Lung (tissue), 13 donors: ENCODE data around the gene BCAS3. TPM values are rescaled to one million over a fixed set of nuclear protein-coding genes. Genes with fewer than 3 reads are reported as not detected.

Experiments used
- ATAC-seq: fragments of 200-7000 bp; cut with Tn5 transposase; one replicate; pipeline ENCODE4 v1.9.1; 2020; ENCODE audit warnings: moderate number of reproducible peaks; ENCODE audit not compliant: insufficient read depth, low FRiP score
- DNase-seq, 3 donors: peaks; one replicate each; pipeline ENCODE4 v3.0.0-alpha.2; 2013 to 2017
- H3K27ac ChIP-seq, 2 donors: one replicate each; pipeline ENCODE4 v1.5.1; 2013; ENCODE audit warnings: mild to moderate bottlenecking in 2 of 2, moderate library complexity in 2 of 2, control low read depth in 1 of 2, inconsistent platforms in 1 of 2, low read depth in 1 of 2, low read length in 1 of 2
- H3K27me3 ChIP-seq, 3 donors: one replicate each; pipeline ENCODE4 v1.5.1; 2013; ENCODE audit warnings: low read length in 2 of 3; ENCODE audit not compliant: control insufficient read depth in 3 of 3, insufficient read depth in 3 of 3
- H3K36me3 ChIP-seq, 4 donors: one replicate each; pipeline ENCODE4 v1.5.1; 2013; ENCODE audit warnings: low read length in 4 of 4, mild to moderate bottlenecking in 1 of 4, moderate library complexity in 1 of 4; ENCODE audit not compliant: control insufficient read depth in 4 of 4, insufficient read depth in 4 of 4
- H3K4me1 ChIP-seq, 5 donors: one replicate each; pipeline ENCODE4 v1.5.1; 2013; ENCODE audit warnings: low read length in 5 of 5, mild to moderate bottlenecking in 2 of 5, moderate library complexity in 1 of 5; ENCODE audit not compliant: control insufficient read depth in 5 of 5, insufficient read depth in 5 of 5
- H3K4me3 ChIP-seq: one replicate; pipeline ENCODE4 v1.5.1; 2013; ENCODE audit warnings: mild to moderate bottlenecking, control low read depth, moderate library complexity
- H3K9ac ChIP-seq, 2 donors: one replicate each; pipeline ENCODE4 v1.5.1; 2013; ENCODE audit warnings: low read length in 2 of 2, control low read depth in 1 of 2; ENCODE audit not compliant: insufficient read depth in 1 of 2
- H3K9me3 ChIP-seq, 4 donors: one replicate each; pipeline ENCODE4 v1.5.1; 2013; ENCODE audit warnings: low read length in 3 of 4, mild to moderate bottlenecking in 1 of 4, moderate library complexity in 1 of 4; ENCODE audit not compliant: control insufficient read depth in 4 of 4, insufficient read depth in 3 of 4
- WGBS, 2 donors: extraction: QIAGEN DNeasy Blood & Tissue Kit; methylation state at CpG; one replicate each; pipeline ENCODE4 v1.1.7; 2013; 5-methylcytosine and 5-hydroxymethylcytosine counted together
- polyA plus RNA-seq, 2 donors: library from polyadenylated mRNA; stranded (reverse); fragments of 200-250 nt; gene quantifications; one replicate each; pipeline ENCODE4 v1.2.1, GENCODE V29; 2013
- small RNA-seq: library from RNA; depleted of rRNA; stranded (forward); fragments of <200 nt; gene quantifications from one replicate; pipeline ENCODE3, GENCODE V24; 2014; ENCODE audit warnings: low replicate concordance
- total RNA-seq, 2 donors: library from RNA; depleted of rRNA in 1 of 2; stranded (reverse); fragments of >200 nt in 1 of 2; gene quantifications; one replicate each; pipeline ENCODE4 v1.2.1, GENCODE V29; 2014 to 2021
- TF ChIP-seq, protein P1 (sequence below): IDR thresholded peaks from 2 replicates; pipeline ENCODE4 v1.5.1; 2012; ENCODE audit warnings: mild to moderate bottlenecking; ENCODE audit errors: control extremely low read depth, extremely low read depth
- donor health status: control.
- donor health status: control.
- donor health status: Bipolar disorder and iron deficiency.
- donor health status: healthy.
- donor health status: DM: yes; HTN: yes; CAD: no.

The BCAS3 gene
- total and polyA plus RNA-seq, 4 donors, result 4.0 to 101 (median 20.3) TPM

DNA sequence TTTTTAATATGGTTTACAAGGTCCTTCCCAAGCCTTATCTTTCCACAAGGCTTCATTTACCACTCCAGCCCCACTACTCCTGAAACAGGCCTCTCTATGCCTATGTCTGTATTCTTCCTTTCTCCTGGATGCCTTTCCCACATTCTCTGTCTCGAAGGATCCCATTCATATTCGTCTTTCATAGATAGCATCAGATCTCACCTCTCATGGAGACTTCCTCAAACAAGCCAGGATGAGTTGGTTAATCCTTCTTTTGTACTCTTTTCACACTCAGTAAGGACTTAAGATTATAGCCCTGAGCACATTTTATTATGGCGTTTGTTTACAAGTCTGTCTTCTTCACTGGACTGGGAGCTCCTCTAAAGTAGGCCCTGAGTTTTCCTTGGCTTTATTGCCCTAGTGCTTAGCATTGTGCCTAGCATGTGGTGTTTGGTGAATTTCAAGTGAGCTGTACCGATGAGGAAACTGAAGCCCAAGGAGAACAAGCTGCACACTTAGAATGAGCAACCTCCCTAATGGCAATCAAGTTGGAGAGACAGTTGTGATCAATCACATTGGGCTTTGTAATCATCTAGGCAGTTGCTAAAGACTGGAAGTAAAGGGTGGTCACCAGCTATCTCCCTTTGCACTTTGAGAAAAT lies 764.6 kb downstream of the BCAS3 start:
- Histone ChIP-seq H3K27me3 (no peaks in the 10 kb centered on the region), H3K4me1 (no peaks in the 10 kb centered on the region), H3K36me3 (no peaks in the 10 kb centered on the region), H3K9ac (no peak overlapping the region), H3K9me3 (peaks cover 0 to 7% (median 4%) of the 10 kb centered on the region in 4 donors), H3K4me3 (no peak overlapping the region), H3K27ac (no peak overlapping the region)
- TF ChIP-seq, protein P1, sequence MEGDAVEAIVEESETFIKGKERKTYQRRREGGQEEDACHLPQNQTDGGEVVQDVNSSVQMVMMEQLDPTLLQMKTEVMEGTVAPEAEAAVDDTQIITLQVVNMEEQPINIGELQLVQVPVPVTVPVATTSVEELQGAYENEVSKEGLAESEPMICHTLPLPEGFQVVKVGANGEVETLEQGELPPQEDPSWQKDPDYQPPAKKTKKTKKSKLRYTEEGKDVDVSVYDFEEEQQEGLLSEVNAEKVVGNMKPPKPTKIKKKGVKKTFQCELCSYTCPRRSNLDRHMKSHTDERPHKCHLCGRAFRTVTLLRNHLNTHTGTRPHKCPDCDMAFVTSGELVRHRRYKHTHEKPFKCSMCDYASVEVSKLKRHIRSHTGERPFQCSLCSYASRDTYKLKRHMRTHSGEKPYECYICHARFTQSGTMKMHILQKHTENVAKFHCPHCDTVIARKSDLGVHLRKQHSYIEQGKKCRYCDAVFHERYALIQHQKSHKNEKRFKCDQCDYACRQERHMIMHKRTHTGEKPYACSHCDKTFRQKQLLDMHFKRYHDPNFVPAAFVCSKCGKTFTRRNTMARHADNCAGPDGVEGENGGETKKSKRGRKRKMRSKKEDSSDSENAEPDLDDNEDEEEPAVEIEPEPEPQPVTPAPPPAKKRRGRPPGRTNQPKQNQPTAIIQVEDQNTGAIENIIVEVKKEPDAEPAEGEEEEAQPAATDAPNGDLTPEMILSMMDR, result no peak
- no peak for DNase-seq
- 70 to 73% methylated on average over 4 of the region's 4 CpGs for WGBS, 2 donors
- ATAC-seq, result no peak

Small RNA genes lying within 50 kb of the gene (small RNA-seq; reads per million reads assigned to genes)
- gene RF00019 (not detected), gene RN7SL448P (not detected), gene RN7SL606P (not detected), gene RNU6-623P (not detected)

Other genes starting within 250 kb of the BCAS3 start
- 10 to 100 TPM; 30.9 to 57.8 TPM for gene APPBP2, start 151.6 kb upstream of the BCAS3 start, total RNA-seq
- 10 to 100 TPM in 1 of 2 donors, 1 to 10 TPM in 1; 5.7 to 10.4 TPM for gene APPBP2, start 151.6 kb upstream of the BCAS3 start, polyA plus RNA-seq
- 10 to 100 TPM; 16.7 to 27.8 TPM for gene PPM1D, start 77.7 kb upstream of the BCAS3 start, total RNA-seq
- gene PPM1D, start 77.7 kb upstream of the BCAS3 start, polyA plus RNA-seq, result 1 to 10 TPM; 4.4 to 8.2 TPM